T-helper 2 cell treated with Interferon-gamma antibody and Interleukin-4, amounts not matched to agents 5 μg/mL and 100 μg/mL, for 36 hours (primary cell): ENCODE results near the gene TMEM92.
A peak's percentile ranks its signal among the peaks of the same experiment; 100 is the strongest.
"Not testable (repeated sequence)": the region's sequence is repeated elsewhere in the genome, so short reads cannot be mapped to it uniquely, and the experiment has no call there.

ENCODE experiments used
- DNase-seq: peaks from one replicate; pipeline ENCODE4 v3.0.0; 2021; ENCODE audit warnings: low spot score
- H3K27ac Mint-ChIP-seq: one replicate; pipeline ENCODE4 v1.8.0; 2021; ENCODE audit warnings: mild to moderate bottlenecking, mixed read lengths
- H3K27me3 Mint-ChIP-seq: one replicate; pipeline ENCODE4 v1.8.0; 2021; ENCODE audit warnings: low read depth, mixed read lengths
- H3K36me3 Mint-ChIP-seq: one replicate; pipeline ENCODE4 v1.8.0; 2021; ENCODE audit warnings: low read depth, mixed read lengths
- H3K4me1 Mint-ChIP-seq: one replicate; pipeline ENCODE4 v1.8.0; 2021; ENCODE audit warnings: low read depth, mixed read lengths
- H3K4me3 Mint-ChIP-seq: one replicate; pipeline ENCODE4 v1.8.0; 2022; ENCODE audit warnings: mild to moderate bottlenecking, moderate library complexity, mixed read lengths
- H3K9me3 Mint-ChIP-seq: one replicate; pipeline ENCODE4 v1.8.0; 2021; ENCODE audit warnings: mixed read lengths

The TMEM92 gene

GRCh38 chr17:50267074-50267841, 7.0 kb upstream of the TMEM92 start:
- no peak for DNase-seq
- no peak overlapping the region for H3K27ac Mint-ChIP-seq

GRCh38 chr17:50268026-50268425, 6.2 kb upstream of the TMEM92 start:
- no peak for DNase-seq
- Mint-ChIP-seq H3K27ac (no peak overlapping the region), H3K4me1 (peaks cover 11% of the 10 kb centered on the region), H3K4me3 (no peak overlapping the region), H3K36me3 (no peaks in the 10 kb centered on the region), H3K27me3 (peaks cover 7% of the 10 kb centered on the region), H3K9me3 (no peaks in the 10 kb centered on the region)

More at GRCh38 chr17:50267074-50267841, 7.0 kb upstream of the TMEM92 start:
- Mint-ChIP-seq H3K27me3 (peaks cover 8% of the 10 kb centered on the region), H3K36me3 (no peaks in the 10 kb centered on the region), H3K9me3 (no peaks in the 10 kb centered on the region), H3K4me3 (no peak overlapping the region), H3K4me1 (peaks cover 4% of the 10 kb centered on the region)

GRCh38 chr17:50268743-50269275, 5.5 kb upstream of the TMEM92 start:
- H3K27me3 Mint-ChIP-seq: peaks cover 3% of the 10 kb centered on the region
- H3K36me3 Mint-ChIP-seq: no peaks in the 10 kb centered on the region
- no peak for DNase-seq
- no peaks in the 10 kb centered on the region for H3K9me3 Mint-ChIP-seq
- no peak overlapping the region for H3K27ac Mint-ChIP-seq
- no peak overlapping the region for H3K4me3 Mint-ChIP-seq
- peaks cover 11% of the 10 kb centered on the region for H3K4me1 Mint-ChIP-seq

- H3K4me1 Mint-ChIP-seq: peaks cover 13% of the 10 kb centered on the region
- H3K36me3 Mint-ChIP-seq: no peaks in the 10 kb centered on the region
- peak; percentile 66 for DNase-seq
- H3K9me3 Mint-ChIP-seq: no peaks in the 10 kb centered on the region
- no peak overlapping the region for H3K4me3 Mint-ChIP-seq
- H3K27ac Mint-ChIP-seq: no peak overlapping the region
- peaks cover 3% of the 10 kb centered on the region for H3K27me3 Mint-ChIP-seq
These were observed 4.5 kb upstream of the TMEM92 start for GRCh38 chr17:50269477-50270434.

- Mint-ChIP-seq H3K4me3 (no peak overlapping the region), H3K36me3 (no peaks in the 10 kb centered on the region), H3K9me3 (no peaks in the 10 kb centered on the region), H3K4me1 (peaks cover 13% of the 10 kb centered on the region), H3K27ac (no peak overlapping the region), H3K27me3 (peaks cover 3% of the 10 kb centered on the region)
- no peak for DNase-seq
These were observed 3.6 kb upstream of the TMEM92 start for GRCh38 chr17:50270435-50271362.

GRCh38 chr17:50271363-50271750, 2.9 kb upstream of the TMEM92 start:
- not testable (repeated sequence) for H3K9me3 Mint-ChIP-seq

GRCh38 chr17:50272246-50272645, 2.0 kb upstream of the TMEM92 start:
- Mint-ChIP-seq H3K27ac (peak overlapping the region; percentile 71), H3K4me3 (peak overlapping the region; percentile 87), H3K9me3 (no peaks in the 10 kb centered on the region), H3K27me3 (peaks cover 3% of the 10 kb centered on the region), H3K36me3 (no peaks in the 10 kb centered on the region), H3K4me1 (peaks cover 16% of the 10 kb centered on the region)
- DNase-seq: no peak

More at GRCh38 chr17:50271363-50271750, 2.9 kb upstream of the TMEM92 start:
- peaks cover 13% of the 10 kb centered on the region for H3K4me1 Mint-ChIP-seq
- H3K27ac Mint-ChIP-seq, H3K36me3 Mint-ChIP-seq, H3K27me3 Mint-ChIP-seq, DNase-seq, H3K4me3 Mint-ChIP-seq: not testable (repeated sequence)

- peaks cover 16% of the 10 kb centered on the region for H3K4me1 Mint-ChIP-seq
- H3K4me3 Mint-ChIP-seq: peak overlapping the region; percentile 87
- DNase-seq: peak; percentile 63
- H3K9me3 Mint-ChIP-seq: no peaks in the 10 kb centered on the region
- peak overlapping the region; percentile 71 for H3K27ac Mint-ChIP-seq
- peaks cover 3% of the 10 kb centered on the region for H3K27me3 Mint-ChIP-seq
- no peaks in the 10 kb centered on the region for H3K36me3 Mint-ChIP-seq
These were observed 1.3 kb upstream of the TMEM92 start for GRCh38 chr17:50272711-50273653.

GRCh38 chr17:50273654-50274040, 619 bp upstream of the TMEM92 start:
- Mint-ChIP-seq H3K4me1 (peaks cover 16% of the 10 kb centered on the region), H3K9me3 (no peaks in the 10 kb centered on the region), H3K27ac (no peak overlapping the region), H3K4me3 (peak overlapping the region; percentile 62), H3K27me3 (peaks cover 3% of the 10 kb centered on the region), H3K36me3 (no peaks in the 10 kb centered on the region)
- DNase-seq: no peak

- Mint-ChIP-seq H3K4me3 (no peak overlapping the region), H3K27ac (no peak overlapping the region), H3K27me3 (peaks cover 3% of the 10 kb centered on the region), H3K36me3 (no peaks in the 10 kb centered on the region), H3K9me3 (no peaks in the 10 kb centered on the region), H3K4me1 (peaks cover 16% of the 10 kb centered on the region)
- no peak for DNase-seq
These were observed 593 bp downstream of the TMEM92 start for GRCh38 chr17:50274897-50275221.

GRCh38 chr17:50275279-50275678, 1.0 kb downstream of the TMEM92 start:
- H3K4me1 Mint-ChIP-seq: peaks cover 13% of the 10 kb centered on the region
- H3K27ac Mint-ChIP-seq: no peak overlapping the region
- H3K4me3 Mint-ChIP-seq: no peak overlapping the region
- no peak for DNase-seq
- H3K36me3 Mint-ChIP-seq: no peaks in the 10 kb centered on the region
- peaks cover 3% of the 10 kb centered on the region for H3K27me3 Mint-ChIP-seq
- no peaks in the 10 kb centered on the region for H3K9me3 Mint-ChIP-seq

- H3K27ac Mint-ChIP-seq: peak overlapping the region; percentile 2
- H3K9me3 Mint-ChIP-seq: no peaks in the 10 kb centered on the region
- no peak overlapping the region for H3K4me3 Mint-ChIP-seq
- no peak for DNase-seq
- peaks cover 3% of the 10 kb centered on the region for H3K27me3 Mint-ChIP-seq
- peaks cover 17% of the 10 kb centered on the region for H3K4me1 Mint-ChIP-seq
- peaks cover 3% of the 10 kb centered on the region for H3K36me3 Mint-ChIP-seq
These were observed 2.5 kb downstream of the TMEM92 start for GRCh38 chr17:50276588-50277356.
